ENCODE data around the gene DLG2. TPM values are rescaled to one million over a fixed set of nuclear protein-coding genes. Genes with fewer than 3 reads are reported as not detected.

DLG2 gene
- total and polyA plus RNA-seq, 9 of the 15 experiments (the other 6 are each of a cell fraction or from before 2014, with no cell fraction given): 0.52 to 1.6 (median 0.95) TPM

GRCh38 chr11:85318573-85318972 lies 308.6 kb downstream of the DLG2 start (continued):
- TF ChIP-seq MTF1 (CRISPR knock-in tag; IDR thresholded peaks at IDR 0.05; ENCODE audit: borderline replicate concordance) (no peak), NCOA6 (IDR thresholded peaks at IDR 0.05) (no peak), ZKSCAN1 (IDR thresholded peaks at IDR 0.05; ENCODE audit: low read depth, low read length) (no peak), ARID2 (IDR thresholded peaks at IDR 0.05) (no peak)

DNA sequence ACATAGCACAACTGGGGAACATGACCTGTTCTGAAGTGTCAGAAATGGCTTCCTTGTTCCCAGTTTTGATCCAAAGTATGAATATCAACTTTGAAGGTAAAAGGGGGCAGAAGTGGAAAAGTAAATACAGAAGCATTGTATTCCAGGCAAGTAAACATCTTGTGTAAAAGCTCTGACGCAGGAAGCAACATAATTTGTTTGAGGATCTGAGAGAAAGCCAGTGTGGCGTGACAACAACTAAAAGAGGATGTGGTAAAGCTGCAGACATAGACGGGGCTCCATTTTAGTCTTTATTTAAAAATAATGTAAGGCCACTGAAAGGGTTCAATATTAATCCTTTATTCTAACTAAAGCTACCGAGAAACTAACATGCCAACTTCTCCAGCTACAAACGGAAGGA lies 310.2 kb downstream of the DLG2 start:
- intact Hi-C loops (cut with micrococcal nuclease): no loop called here
- no TSS peak for BruUV-seq (replicated peaks)
- TF ChIP-seq DMBX1 (CRISPR knock-in tag; IDR thresholded peaks at IDR 0.05; ENCODE audit: borderline replicate concordance): no peak
- no peak for TF ChIP-seq SMARCC2 (IDR thresholded peaks at IDR 0.05; ENCODE audit: low read depth)
- no peak for TF ChIP-seq NKRF (IDR thresholded peaks at IDR 0.05; ENCODE audit: borderline replicate concordance)
- TF ChIP-seq POLR2G (IDR thresholded peaks at IDR 0.05; ENCODE audit: low read depth, low read length): no peak
- TF ChIP-seq ZC3H8 (IDR thresholded peaks at IDR 0.05): no peak
- TF ChIP-seq RBM22 (IDR thresholded peaks at IDR 0.05; ENCODE audit: low read depth, low read length, poor library complexity, severe bottlenecking): no peak
- TF ChIP-seq ZNF407 (IDR thresholded peaks at IDR 0.05; ENCODE audit: low read depth): no peak
- TF ChIP-seq NR1H2 (CRISPR knock-in tag; IDR thresholded peaks at IDR 0.05): no peak

More for the DNA sequence above, 310.2 kb downstream of the DLG2 start:
- Histone ChIP-seq H2AFZ (ENCODE audit: low read depth, low read length) (no peak overlapping the region), H3K9me1 (ENCODE audit: control insufficient read depth, insufficient read depth, low read length) (no peaks in the 10 kb centered on the region), H3K4me1 (replicated peaks in 1 of 2; ENCODE audit: control insufficient read depth in 2 of 2, insufficient read depth in 2 of 2, low read length in 2 of 2) (no peaks in the 10 kb centered on the region), H3K27ac (ENCODE audit: extremely low read depth, low read depth, low read length) (no peak overlapping the region), H3K4me2 (ENCODE audit: insufficient read depth, low read length) (no peak overlapping the region), H3K36me3 (ENCODE audit: control insufficient read depth, insufficient read depth, low read length) (no peaks in the 10 kb centered on the region), H3K9ac (ENCODE audit: insufficient read depth in 1 of 2, low read depth in 2 of 2, low read length in 2 of 2) (no peak overlapping the region), H4K20me1 (replicated peaks; ENCODE audit: control insufficient read depth, insufficient read depth, low read length) (no peaks in the 10 kb centered on the region), H3K79me2 (ENCODE audit: control insufficient read depth, insufficient read depth, low read length) (no peaks in the 10 kb centered on the region), H3K9me3 (replicated peaks; ENCODE audit: control insufficient read depth, insufficient read depth, low read depth, low read length) (no peaks in the 10 kb centered on the region), H3K4me3 (no peak overlapping the region), H3K27me3 (ENCODE audit: control insufficient read depth in 2 of 2, insufficient read depth in 2 of 2, low read length in 2 of 2) (no peaks in the 10 kb centered on the region)
- WGBS (ENCODE audit: insufficient coverage, low coverage, missing lambda C conversion rate): 0% methylated on average over 5 of the region's 5 CpGs
- POLR2A ChIA-PET: interaction anchor here (0.6 kb wide), 1 partner anchor 84 kb away, joined by 3 read pairs; no protein-coding TSS in a partner anchor
- in situ Hi-C loops (cut with MboI): no loop called here
- DNase-seq (ENCODE audit: extremely low read depth in 1 of 4, low spot score in 3 of 4) (no peak), ATAC-seq (no peak), FAIRE-seq (no peak)
- CTCF ChIA-PET (ENCODE audit: low intra/inter-chr PET ratio): no interaction called here

Data from K562 (cell line).